GM19395 (cell line): ENCODE results near the gene PLXNA3.

Experiments used
- ATAC-seq: cut with Tn5 transposase; IDR thresholded peaks from one replicate; pipeline ENCODE4 v1.9.1; 2021; ENCODE audit warnings: mild to moderate bottlenecking, moderate library complexity; ENCODE audit not compliant: unreplicated experiment

The PLXNA3 gene

DNA sequence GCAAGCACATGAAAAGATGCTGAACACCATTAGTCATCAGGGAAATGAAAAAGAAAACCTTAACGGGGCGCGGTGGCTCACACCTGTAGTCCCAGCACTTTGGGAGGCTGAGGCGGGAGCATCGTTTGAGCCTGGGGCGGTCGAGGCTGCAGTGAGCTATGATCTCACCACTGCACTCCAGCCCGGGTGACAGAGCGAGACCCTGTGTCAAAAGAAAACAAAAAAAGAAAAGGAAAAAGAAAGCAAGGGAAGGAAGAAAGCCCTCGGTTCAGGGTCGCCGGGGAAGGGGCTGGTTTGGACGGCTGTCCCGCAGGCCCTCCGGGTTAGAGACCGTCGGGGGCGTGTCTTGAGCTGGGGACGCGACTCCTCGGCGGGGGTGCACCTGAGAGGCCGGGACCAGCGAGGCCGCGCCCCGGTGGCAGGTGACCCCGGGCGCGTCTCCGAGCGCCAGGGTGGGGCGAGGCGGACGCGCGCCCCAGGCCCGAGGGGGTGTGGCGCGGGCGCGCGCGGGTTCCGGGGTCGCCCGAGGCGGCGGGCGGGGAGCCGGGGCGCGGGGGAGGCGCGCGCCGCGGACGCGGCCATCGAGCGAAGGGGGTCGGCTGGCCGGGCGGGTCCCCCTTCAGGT is 478 bp upstream of the PLXNA3 start:
- ATAC-seq, result peak; percentile 44

DNA sequence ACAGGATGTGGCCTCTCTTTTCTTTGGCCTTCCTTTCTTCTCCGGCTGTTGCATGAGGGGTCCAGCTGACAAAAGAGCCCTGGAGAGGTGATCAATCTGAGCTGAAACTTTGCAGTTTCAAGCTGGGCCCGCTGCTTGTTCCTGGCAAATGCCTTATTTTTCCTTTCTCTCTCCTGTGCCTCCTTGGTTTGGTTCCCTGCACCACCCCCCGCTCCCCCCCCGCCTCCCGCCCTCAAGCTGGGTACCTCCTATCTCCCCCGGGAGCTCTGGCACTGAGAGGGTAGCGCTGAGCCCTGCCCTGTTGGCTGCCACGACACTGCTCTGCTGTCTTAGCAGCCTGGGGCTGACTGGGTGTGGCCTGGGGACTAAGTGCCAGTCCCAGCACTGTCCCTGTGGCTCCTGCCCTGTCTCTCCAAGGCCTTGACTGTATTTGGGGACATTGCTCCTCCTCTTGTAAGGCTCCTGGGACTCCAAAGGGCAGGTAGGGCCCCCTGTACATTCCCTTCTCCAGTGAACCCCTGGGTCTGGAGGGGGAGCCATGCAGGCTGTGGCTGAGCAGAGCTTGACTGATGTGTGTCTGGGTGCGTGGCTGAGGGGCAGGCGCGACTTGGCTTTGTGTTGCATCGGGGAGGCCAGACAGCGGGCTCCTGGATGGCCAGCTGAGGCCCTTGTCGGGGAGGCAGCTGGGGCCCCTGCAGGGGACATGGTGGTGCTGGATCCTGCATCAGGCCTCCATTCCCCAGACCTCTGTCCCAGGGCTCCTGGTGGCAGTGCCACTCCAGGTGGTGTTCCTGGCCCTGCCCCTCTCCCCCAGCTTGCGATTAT is 1.1 kb downstream of the PLXNA3 start:
- no peak for ATAC-seq

GRCh38 chrX:154459832-154460231 is 1.8 kb downstream of the PLXNA3 start:
- no peak for ATAC-seq

GRCh38 chrX:154460326-154460725 is 2.2 kb downstream of the PLXNA3 start:
- ATAC-seq, result no peak

DNA sequence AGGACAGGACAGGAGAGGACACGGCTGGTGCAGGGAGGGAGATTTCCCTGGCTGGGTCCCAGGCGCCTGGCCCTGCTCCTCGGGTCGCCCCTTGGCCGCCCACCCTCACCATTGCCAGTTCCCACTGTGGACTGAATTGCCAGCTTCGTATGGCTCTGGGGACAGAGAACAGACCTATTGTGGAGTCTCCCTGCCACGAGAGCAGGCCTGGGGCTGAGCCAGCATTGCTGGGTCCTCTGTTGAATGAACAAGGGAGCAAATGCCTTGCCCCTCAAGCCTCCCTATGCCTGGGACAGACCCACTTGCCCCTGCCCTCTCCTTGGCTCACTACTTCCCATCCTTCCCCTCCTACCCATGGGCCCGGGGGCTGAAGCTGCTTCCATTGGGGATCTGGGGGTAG is 4.3 kb downstream of the PLXNA3 start:
- no peak for ATAC-seq

DNA sequence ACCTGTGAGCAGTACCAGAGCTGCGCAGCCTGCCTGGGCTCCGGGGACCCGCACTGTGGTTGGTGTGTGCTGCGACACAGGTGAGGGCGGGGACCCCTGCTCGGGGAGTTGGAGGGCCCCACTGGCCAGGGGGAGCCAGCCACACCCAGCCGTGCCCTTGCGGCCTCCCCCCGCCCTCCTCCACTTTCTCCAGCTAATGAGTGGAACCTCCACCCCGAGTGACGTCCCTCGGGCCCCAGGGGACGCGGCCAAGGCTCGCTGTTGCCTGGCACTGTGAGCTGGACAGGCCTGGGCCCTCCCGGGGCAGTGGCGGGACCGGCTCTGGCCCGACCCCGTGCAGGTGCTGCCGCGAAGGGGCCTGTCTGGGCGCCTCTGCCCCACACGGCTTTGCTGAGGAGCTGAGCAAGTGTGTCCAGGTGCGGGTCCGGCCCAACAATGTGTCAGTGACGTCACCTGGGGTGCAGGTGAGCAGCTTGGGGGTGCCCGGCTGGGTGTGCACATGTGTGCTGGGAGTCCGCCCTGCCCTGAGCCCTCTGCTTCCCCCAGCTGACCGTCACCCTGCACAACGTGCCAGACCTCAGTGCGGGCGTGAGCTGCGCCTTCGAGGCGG is 5.6 kb downstream of the PLXNA3 start:
- ATAC-seq, result no peak

- ATAC-seq, result no peak
Observed at GRCh38 chrX:154464806-154465365, 6.8 kb downstream of the PLXNA3 start.

DNA sequence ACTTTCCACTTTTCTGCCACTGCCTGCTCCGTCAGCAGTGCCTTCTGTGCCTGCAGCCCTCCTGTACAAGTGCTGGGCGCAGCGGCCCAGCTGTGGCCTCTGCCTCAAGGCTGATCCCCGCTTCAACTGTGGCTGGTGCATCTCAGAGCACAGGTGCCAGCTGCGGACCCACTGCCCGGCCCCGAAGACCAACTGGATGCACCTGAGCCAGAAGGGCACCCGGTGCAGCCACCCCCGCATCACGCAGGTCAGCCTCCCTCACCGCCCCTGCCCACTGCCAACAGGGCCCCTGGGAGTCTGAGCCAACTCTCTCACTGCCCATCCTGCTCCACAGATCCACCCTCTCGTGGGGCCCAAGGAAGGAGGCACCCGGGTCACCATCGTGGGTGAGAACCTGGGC is 7.5 kb downstream of the PLXNA3 start:
- no peak for ATAC-seq

DNA sequence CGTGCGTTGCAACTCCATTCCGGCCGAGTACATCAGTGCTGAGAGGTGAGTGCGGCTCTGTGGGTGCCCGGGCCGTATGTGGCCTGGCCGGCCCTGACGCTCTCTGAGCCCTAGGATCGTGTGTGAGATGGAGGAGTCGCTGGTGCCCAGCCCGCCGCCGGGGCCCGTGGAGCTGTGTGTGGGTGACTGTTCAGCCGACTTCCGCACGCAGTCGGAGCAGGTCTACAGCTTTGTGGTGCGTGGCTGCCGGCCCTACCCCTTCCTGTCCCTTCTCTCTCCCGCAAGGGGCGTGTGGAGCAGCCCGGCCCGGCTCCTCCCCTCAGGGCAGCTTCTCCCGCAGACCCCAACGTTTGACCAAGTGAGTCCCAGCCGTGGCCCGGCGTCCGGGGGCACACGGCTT is 8.0 kb downstream of the PLXNA3 start:
- ATAC-seq, result no peak

GRCh38 chrX:154466907-154467306 is 8.8 kb downstream of the PLXNA3 start:
- no peak for ATAC-seq

DNA sequence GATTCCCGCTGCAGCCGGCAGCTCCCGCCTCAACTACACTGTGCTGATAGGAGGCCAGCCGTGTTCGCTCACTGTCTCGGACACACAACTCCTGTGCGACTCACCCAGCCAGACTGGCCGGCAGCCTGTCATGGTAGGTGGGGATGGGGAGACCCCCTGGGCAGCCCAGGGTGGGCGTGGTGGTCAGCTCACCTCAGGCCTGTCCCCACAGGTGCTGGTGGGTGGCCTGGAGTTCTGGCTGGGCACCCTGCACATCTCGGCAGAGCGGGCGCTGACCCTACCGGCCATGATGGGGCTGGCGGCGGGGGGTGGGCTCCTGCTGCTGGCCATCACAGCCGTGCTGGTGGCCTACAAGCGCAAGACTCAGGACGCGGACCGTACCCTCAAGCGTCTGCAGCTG is 9.5 kb downstream of the PLXNA3 start:
- no peak for ATAC-seq

DNA sequence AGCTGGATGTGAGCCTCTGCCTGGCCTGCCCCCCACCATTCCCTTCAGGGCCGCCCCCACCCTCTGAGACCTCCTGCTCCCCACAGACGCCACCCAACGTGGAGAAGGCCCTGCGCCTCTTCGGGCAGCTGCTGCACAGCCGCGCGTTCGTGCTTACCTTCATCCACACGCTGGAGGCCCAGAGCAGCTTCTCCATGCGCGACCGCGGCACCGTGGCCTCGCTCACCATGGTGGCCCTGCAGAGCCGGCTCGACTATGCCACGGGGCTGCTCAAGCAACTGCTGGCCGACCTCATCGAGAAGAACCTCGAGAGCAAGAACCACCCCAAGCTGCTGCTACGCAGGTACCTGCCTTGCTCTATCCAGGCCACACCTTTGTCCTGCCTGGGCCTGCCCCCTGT is 10.1 kb downstream of the PLXNA3 start:
- ATAC-seq, result no peak

GRCh38 chrX:154469114-154469513 is 11.0 kb downstream of the PLXNA3 start:
- no peak for ATAC-seq

GRCh38 chrX:154469880-154470279 is 11.8 kb downstream of the PLXNA3 start:
- ATAC-seq, result no peak

DNA sequence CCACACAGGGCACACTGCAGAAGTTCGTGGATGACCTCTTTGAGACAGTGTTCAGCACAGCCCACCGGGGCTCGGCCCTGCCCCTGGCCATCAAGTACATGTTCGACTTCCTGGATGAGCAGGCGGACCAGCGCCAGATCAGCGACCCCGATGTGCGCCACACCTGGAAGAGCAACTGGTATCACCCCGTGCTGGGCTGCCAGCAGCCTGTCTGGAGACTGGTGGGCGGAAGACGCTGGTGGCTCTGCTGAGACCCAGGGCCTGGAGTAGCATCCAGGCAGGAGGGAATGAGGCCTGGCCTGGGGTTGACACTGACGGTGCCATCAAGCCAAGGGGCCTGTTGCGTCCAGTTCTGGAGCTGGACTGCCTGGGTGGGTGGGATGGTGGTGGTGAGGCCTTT is 12.4 kb downstream of the PLXNA3 start:
- no peak for ATAC-seq

- ATAC-seq, result no peak
Observed at GRCh38 chrX:154470914-154471568, 13.0 kb downstream of the PLXNA3 start.

- ATAC-seq, result no peak
Observed at GRCh38 chrX:154471839-154472684, 14.0 kb downstream of the PLXNA3 start.

GRCh38 chrX:154472685-154473632 is 14.9 kb downstream of the PLXNA3 start:
- ATAC-seq, result no peak

DNA sequence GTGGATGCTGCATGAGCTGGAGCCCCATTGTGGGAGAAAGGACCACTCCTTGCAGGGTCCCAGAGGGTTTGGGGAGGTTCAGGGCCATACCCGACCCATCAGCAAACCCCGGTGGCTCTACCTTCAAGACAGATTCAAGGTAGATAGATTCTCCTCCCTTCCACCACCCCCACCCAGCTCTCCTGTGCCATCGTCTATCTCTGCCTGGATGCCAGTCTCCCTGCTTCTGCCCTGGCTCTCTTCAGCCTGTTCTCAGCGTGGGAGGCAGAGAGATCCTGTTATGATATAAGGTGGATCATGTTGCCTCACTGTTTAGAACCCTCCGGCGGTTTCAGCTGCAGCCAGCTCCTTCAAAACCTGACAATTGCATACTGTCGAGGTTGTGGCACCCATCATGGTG is 15.6 kb downstream of the PLXNA3 start:
- no peak for ATAC-seq
